ENCODE measurements around the gene CCM2.

CCM2 gene

GRCh38 chr7:45039106-45039505 is 39.1 kb downstream of the CCM2 start:
- DNase-seq (ENCODE audit: extremely low read depth, low read depth): no peak
- TF ChIP-seq CTCF (IDR thresholded peaks at IDR 0.05; ENCODE audit: low read depth, low read length): no peak

GRCh38 chr7:45044338-45044737 is 44.3 kb downstream of the CCM2 start:
- DNase-seq (ENCODE audit: extremely low read depth, low read depth): no peak
- no peak for TF ChIP-seq CTCF (IDR thresholded peaks at IDR 0.05; ENCODE audit: low read depth, low read length)

- no peak for DNase-seq (ENCODE audit: extremely low read depth, low read depth)
- TF ChIP-seq CTCF (IDR thresholded peaks at IDR 0.05; ENCODE audit: low read depth, low read length): no peak
Observed at GRCh38 chr7:45048748-45049147, 48.7 kb downstream of the CCM2 start.

GRCh38 chr7:45050198-45050597 is 50.2 kb downstream of the CCM2 start:
- TF ChIP-seq CTCF (IDR thresholded peaks at IDR 0.05; ENCODE audit: low read depth, low read length): no peak
- no peak for DNase-seq (ENCODE audit: extremely low read depth, low read depth)

- no peak for TF ChIP-seq CTCF (IDR thresholded peaks at IDR 0.05; ENCODE audit: low read depth, low read length)
- DNase-seq (ENCODE audit: extremely low read depth, low read depth): no peak
Observed at GRCh38 chr7:45052011-45052410, 52.0 kb downstream of the CCM2 start.

GRCh38 chr7:45053401-45053800 is 53.4 kb downstream of the CCM2 start:
- TF ChIP-seq CTCF (IDR thresholded peaks at IDR 0.05; ENCODE audit: low read depth, low read length): no peak
- DNase-seq (ENCODE audit: extremely low read depth, low read depth): no peak

GRCh38 chr7:45053941-45054340 is 53.9 kb downstream of the CCM2 start:
- TF ChIP-seq CTCF (IDR thresholded peaks at IDR 0.05; ENCODE audit: low read depth, low read length): no peak

More at GRCh38 chr7:45053941-45054340, 53.9 kb downstream of the CCM2 start:
- no peak for DNase-seq (ENCODE audit: extremely low read depth, low read depth)

Data from AG09319 (cell line).